GM18907 (cell line): ENCODE measurements around the gene CTBP2.

ENCODE experiments used
- ATAC-seq: cut with Tn5 transposase; IDR thresholded peaks from one replicate; pipeline ENCODE4 v1.9.1; 2021; ENCODE audit warnings: mild to moderate bottlenecking, moderate library complexity; ENCODE audit not compliant: unreplicated experiment

The CTBP2 gene

DNA sequence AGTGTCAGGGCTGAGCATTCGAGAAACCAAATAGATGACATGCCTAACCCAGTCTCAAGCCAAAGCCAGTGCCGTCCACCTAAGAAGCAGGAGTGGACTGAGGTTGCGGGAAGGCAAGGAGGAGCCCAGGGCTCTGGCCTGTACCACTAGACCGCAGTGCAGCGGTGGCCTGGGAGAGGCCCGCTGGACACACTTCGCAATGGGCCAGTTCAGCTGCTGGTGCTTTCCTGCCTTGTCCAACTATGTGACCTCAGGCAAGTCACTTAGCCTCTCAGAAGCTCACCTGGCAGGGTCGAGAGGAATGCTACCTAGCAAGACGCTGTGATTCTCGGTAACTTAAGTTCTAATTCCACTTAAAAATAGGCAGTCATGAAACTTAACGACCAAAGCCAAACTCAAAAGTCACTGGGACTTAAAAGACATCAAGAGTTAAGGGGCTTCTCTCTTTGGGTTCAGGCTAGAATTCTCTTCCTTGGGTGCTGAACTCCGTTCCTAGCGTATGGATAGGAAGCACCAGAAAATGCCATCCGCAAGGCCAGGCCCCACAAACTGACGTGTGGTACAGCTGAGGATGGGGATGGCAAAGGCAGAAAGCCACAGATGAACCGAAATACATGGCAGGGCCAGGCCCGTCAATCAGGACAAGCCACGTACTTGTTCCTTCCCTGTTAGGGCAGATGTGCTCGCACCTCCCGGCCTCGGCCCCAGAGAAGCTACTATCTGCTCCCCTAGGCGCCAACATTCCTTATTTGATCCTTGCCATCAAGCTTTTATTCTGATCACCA lies 34.2 kb downstream of the CTBP2 start:
- ATAC-seq = no peak

DNA sequence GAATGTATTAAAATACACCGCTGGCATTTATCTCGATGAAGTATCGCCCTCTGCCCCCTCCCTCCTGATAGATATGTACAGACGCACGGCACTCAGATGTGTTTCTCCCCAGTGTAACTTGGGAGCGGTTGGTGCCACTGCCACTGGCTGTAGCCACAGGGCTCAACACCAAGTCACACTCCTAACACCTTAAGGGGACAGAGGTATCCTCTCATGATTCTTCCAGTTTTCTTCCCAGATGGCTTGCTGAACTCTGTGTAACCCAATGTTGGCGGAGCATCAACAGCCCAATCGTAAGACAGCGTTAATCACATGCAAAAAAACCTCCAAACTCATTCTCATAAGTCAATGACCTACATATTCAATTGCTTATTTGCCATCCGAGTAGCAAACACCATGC lies 35.5 kb downstream of the CTBP2 start:
- no peak for ATAC-seq

DNA sequence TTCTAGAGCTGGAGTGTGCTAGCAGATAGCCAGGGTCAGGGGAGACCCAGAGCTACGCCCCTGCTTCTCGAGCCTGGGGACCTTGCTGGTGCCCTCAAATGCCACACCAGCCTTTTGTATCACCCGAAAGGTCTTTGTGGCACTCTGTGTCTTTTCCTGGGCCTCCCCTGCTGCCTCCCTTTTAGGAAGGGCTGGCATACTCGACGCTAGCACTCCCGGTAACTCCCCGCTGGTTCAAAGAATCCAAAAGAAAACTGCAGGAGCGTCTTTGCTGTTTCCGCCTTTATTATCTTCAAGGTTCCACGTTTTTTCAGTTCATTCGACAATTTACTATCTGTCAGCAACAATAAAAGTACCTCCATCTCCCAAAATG lies 36.3 kb downstream of the CTBP2 start:
- no peak for ATAC-seq

DNA sequence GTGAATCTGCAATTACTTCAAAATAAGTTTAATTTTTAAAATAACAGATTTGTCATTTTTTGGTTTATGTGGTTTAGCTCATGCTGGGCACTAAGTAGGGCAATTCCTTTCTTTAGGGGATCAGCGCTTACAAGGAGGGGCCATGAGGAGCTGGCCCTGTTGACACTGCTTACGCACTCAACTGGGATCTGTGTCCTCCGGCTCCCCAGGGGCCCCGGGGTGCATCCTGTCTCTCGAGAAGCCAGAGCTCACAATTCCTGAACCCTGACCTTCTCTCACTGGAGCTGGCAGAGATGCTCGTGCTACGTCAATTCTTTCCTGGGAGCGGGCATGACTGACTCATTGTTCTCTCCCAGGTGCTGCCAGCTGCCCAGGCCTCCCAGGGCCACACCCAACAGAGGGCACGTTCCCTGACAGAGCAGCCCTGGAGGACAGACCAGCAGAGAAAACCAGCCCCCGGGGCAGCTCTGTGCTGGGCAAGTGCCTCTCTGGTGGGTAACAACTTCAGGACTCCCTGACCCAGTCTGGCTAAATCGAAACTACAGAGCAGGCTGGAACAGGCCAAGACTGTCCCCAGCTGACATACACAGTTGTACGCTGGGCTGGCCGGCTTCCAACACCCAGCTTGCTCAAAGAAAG lies 36.8 kb downstream of the CTBP2 start:
- ATAC-seq = no peak

DNA sequence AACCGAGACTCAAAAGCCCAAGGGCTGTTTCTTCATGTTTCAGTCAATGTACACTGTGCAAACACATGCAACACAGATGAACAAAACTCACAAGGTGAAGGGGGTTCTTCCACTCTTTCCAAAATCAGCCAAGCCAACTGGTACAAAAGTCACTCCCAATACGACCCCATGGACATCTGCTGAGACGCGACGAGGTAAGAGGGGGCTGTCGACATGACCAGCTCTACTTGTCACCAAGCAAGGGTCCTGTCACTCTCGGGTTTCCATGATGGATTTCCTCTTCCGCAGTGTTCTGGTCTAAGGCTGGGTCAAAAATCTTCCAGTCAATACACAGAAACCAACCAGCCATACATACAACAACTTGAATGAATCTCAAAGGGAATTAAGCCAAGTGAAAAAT lies 37.8 kb downstream of the CTBP2 start:
- no peak for ATAC-seq

DNA sequence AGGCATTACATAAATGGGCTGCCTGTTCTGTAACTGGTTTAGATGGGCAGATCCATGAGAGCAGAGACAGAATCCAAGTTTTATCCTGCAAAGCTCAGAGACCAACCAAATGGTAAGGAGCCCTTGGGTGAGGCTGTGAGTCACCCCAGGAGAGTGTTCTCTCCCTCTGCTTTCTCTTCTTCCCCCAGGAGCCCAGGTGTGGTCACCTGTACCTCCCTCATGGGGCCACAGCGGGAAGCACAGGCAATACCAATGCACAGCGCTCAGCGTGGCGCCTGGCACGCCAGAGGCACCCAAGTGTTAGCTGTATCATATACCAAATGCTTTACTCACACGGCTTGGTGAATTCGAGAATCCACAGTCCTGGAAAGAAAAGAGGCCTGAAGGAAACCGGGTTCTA lies 39.4 kb downstream of the CTBP2 start:
- ATAC-seq = no peak

DNA sequence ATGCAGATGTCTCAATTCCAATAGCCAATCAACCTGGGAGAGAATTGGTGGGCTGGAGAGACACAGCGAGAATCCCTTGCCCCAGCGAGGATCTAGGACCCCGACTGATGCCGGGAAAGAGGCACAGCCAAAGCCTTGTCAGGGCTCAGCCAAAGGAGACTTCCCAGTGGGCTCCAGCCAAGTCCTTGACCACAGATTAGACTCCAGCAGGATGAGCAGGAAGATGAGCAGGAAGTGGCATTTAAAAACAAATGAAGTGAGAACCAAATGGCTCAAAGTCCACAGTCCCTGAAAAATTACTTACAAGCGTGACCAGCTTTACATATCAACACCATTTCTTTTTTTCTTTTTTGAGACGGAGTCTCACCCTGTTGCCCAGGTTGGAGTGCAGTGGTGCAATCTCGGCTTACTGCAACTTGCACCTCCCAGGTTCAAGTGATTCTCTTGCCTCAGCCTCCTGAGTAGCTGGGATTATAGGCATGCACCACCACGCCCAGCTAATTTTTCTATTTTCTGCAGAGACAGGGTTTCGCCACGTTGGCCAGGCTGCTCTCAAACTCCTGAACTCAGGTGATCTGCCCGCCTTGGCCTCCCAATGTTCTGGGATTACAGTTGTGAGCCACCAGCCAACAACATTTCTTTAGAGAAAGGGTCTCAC lies 40.2 kb downstream of the CTBP2 start:
- no peak for ATAC-seq

DNA sequence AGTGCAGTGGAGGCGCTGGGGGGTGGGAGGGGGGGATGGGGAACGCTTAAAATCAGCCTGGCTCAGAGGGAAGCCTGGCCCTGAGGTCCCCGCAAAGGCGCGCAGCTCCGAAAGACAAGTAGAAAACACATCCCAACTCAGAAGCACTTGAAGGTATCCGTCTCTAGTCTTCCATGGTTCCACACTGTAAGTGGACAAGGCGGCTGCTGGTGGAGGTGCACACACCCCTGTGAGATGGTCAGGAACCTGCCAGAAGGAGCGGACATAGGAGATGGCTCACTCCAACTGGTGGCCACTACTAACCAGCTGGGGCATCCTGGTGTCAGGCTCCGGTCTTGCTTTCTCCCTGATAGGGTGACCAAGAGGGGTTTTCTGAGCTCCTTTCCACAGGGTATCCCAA lies 41.7 kb downstream of the CTBP2 start:
- no peak for ATAC-seq

DNA sequence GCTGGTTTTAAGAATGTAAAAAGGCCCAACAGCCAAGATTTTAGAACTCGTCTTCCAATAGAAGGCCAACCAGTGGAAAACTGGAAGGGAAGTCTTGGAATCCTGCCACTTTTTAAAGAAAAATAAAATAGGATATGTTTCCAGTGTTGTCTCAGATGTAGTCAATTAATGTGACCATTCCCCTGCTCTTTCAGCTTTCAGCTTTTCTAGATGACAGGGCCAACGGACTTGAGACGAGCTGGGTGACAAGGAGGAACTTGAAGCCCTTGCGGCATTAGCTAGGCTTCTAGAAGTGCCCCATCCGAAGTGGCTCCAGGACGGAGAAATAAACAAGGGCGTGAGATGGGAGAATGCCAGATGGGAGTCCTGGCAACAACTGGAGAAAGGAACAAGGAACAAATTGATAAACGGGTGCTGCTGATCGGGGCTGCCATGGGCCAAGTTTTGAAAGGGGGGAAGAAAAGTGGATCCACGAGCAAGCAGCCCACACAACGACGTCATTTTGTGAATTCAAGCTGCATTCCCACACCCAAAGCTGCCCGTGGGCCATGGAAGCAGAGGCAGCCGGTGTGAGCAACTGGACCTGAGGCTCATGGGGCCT lies 42.3 kb downstream of the CTBP2 start:
- ATAC-seq = no peak

DNA sequence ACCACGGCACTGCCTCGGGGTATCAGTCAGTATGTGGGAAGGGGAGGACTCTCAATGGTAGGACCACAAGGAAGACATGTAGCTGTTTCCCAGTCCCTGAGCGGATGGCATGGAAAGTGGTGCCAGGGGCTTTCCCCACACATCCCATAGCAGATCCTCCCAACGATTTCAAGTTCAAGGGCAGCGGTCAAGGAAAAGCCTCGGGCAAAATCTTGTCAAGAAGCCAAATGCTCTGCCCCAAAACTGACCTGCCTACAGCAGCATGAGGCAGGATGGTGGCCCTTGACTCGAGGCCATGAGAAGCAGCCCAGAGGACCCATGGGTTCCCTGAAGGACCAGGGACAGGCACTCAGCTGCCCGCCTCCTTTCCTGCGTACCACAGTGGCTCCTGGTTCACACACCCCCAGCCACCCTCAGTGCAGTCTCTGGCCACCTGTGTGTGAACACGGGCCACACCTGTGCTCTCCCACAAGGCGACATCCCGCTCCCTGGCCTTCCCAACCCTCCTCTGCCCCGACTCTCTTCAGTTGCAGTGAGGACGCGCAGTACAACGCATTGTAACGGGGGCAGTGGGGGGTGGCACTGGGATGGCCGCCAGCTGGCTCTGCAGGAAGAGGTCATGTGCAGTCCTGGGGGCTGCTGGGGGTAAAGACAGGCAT lies 43.6 kb downstream of the CTBP2 start:
- ATAC-seq = no peak

DNA sequence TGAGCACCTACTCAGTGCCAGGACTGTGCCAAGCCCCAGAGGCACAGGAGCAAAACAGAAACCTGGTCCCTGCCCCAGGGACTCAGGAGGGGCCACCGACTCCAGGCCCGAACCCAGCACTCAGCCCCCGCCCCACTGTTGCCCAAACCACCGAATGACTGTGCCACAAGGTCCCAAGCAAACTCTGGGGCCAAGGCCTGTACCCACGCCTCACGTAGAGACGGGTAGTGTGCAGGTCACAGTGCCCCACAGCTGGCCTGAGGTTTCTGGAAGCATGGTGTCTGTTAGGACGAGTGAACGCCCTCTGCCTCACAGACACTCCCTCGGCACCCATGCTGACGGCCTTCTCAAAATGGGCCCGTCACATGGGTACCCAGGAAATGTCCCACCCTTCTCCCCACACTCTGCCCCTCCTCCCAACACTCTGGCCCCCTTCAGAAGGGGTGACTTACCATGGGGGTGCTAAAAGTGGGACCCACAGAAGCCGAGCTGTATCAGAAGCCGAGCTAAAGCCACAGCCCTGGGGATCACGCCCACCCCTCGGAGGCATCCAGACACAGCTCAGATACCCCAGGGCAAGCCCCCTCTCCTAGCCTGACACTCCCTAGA lies 44.2 kb downstream of the CTBP2 start:
- no peak for ATAC-seq

DNA sequence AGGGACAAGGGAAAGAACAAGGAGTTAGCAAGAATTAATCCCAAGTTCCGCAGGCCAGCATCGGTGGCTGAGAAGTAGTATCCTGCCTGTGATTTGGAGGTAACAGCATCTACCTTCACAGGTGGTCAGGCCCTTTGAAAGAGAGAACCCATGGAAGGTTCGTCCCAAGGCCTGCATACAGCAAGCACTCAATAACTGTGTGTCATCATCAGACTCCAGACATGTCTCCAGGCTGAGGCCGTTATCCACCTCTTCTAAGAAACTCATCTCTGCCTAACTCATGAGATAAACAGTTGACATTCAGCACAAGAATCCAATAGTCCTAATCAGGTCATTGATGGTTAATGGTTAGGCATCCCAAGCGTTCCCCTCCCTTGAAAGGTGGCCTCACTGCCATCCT lies 45.0 kb downstream of the CTBP2 start:
- ATAC-seq = no peak

DNA sequence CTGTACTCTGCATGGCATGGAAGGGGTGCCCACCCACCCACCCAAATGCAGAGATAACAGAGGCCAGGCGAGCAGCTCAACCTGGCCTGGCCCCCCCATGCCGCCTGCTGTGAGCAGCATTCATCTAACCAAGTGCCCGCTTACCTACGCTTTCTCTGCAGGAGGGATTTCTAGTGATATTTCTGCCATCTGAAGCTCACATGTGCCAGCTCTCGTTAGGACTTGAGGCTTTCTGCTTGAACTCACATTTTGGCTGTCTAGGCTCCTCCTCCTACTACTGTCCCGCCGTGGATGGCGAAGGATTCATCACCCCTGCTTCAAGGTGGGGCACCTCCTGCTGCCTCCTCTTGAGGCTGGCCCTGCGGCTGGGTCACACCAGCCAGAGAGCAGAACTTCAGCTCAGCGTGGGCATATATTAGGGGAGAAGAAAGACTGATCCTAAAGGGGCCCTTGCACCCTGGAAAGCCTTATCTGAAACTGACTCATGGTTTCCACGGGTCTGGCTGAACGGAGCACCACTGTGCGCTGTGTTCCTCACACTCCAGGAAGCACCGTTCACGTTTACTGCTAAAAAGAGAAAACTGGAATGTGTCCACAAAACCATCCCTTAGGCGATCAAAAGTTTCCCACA lies 45.5 kb downstream of the CTBP2 start:
- no peak for ATAC-seq

DNA sequence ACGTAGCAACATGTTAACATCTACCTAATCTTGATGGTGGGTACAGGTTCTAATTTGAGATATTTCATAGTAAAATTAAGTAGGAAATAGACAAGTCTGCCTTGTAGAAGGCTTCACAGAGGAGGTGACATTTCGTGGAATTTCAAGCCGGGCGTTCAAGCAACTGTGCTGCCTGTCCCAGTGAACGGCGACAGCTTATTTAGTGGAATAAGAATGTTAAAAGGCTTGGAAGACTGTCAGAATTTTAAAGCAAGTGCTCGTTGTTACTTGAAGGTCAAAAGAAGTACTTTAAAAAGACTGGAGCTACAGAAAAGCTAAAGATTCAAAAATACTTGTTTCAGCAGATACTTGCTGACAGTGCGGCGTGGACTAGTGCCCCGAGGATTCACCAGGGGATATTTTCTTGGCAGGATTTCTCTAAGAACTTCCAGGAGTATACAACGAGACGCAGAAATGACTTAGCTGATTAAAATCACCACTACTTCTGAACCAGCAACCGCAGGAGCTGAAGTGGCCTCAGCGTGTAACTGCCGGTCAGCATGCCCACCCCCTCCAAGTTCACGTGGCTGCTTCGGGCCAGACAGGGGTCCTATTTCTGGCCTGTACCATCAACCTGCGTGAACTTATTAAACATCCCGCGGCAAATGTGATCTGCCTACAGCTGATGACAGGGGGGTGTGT lies 46.5 kb downstream of the CTBP2 start:
- ATAC-seq = no peak

DNA sequence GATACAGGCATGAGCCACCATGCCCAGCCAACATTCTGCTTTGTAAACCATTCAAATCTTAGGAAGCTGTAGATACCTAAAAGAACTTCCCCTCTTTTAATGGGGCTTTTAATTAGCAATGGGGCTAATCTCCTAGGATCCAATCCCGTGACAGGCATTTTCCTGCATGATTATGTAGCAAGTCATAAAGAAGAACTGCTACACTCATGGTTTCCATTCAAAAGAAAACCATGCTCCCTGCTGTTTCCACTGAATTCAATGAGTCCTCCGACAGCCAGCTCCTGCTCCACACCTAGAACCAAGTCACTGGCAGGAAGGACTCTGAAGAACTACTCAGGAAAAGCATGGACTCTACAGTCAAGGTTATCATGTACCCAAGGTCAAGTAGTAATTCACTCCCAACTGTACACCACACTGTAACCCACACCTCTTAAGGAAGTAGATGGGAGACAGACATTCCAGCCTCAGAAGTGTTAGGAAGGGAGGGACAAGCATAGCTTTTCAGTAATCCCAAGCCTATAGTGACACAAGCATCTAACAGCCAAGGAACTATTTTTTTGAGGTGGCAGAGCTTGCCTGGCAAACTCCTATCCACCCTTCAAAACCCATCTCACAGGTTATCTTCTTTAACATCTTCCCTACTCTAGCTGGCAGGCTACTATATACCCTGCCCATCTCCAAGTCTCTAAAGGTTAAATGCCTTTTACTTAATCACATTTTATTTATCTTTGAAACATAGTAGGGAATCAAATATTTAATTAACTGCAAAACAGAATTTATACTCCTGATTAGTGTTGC lies 47.5 kb downstream of the CTBP2 start:
- no peak for ATAC-seq

DNA sequence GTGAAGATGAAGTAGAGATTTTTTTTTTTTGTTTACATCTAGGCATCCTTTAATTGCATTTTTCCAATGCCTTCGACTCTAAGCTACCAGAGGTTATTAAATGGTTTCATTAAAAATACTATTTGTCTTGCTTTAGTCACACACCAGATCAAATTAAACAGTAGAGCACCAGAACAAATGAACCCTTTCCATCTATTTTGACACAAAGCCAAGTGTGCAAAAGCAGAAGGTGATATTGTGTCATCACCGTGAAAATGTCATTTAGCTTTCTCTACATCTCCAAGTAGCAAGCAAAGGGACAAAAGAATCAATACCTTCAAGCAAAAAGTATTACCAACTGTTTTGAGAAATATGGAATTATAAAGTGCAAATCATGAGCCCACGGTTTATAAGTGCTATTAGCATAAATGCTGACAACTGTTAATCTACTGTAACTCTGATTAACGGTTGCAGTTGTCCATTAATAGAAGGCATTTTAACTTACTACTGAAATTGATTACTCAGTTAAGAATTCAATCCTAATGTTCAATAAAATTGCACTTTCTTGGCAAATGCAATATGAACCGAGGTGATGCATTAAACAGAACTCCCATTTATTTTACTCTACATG lies 49.1 kb downstream of the CTBP2 start:
- ATAC-seq = no peak

DNA sequence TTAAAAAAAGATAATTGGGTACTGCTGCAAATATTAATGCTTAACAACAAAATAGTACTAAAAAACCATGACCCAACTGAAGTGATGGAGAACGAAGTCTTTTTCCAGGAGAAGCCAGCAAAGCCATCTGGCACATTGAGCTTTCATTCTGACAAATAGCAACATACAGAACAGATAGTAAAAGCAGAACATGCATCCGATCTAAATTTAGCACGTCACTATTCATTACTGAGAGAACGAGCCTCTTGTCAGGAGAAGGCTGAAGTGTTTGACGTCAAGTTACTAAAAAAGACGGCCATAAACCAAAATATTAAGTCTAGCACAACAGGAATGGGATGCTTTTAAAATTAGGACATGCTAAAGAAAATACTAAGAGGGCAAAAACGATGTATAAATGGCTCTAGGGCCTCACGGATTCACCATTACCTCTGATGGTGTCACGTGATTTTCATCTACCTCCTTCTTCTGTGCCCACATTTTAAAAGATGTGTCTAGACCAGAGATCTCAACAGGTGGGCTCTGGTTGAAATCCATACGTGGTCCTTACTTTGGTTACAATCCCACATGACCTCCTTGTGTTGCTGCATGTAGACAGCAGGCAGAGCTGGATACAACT lies 52.3 kb downstream of the CTBP2 start:
- ATAC-seq = no peak
